ENCODE measurements around the gene CPHXL. TPM values are rescaled to one million over a fixed set of nuclear protein-coding genes. Genes with fewer than 3 reads are reported as not detected.

Gene CPHXL
- total and polyA plus RNA-seq, 9 of the 15 experiments (the other 6 are each of a cell fraction or from before 2014, with no cell fraction given): not detected

GRCh38 chr16:75742424-75743047, 16.2 kb upstream of the CPHXL start (continued):
- 0 out of 2 replicates have a peak, but pooled peaks have one; percentile 26 for TF ChIP-seq CEBPZ (IDR thresholded peaks at IDR 0.05; ENCODE audit: borderline replicate concordance, low read depth, low read length)
- peak; percentile 80 for TF ChIP-seq ZFP36 (IDR thresholded peaks at IDR 0.05; ENCODE audit: low read depth, low read length, partially characterized antibody)
- TF ChIP-seq ZNF282 (CRISPR knock-in tag; IDR thresholded peaks at IDR 0.05): no peak
- no peak for TF ChIP-seq SAP30 (IDR thresholded peaks at IDR 0.05; ENCODE audit: borderline replicate concordance, insufficient read depth, low read depth, low read length, poor library complexity, severe bottlenecking)
- no peak for TF ChIP-seq FOXJ2 (tag; IDR thresholded peaks at IDR 0.05)
- TF ChIP-seq MTA1 (IDR thresholded peaks at IDR 0.05; ENCODE audit: borderline replicate concordance): no peak
- no peak for TF ChIP-seq ATF3 (IDR thresholded peaks at IDR 0.05)
- TF ChIP-seq ATF3 (CRISPR knock-in tag; conservative IDR thresholded peaks at IDR 0.05): no peak

All from K562 (cell line).